Spleen (tissue), 11 donors: ENCODE results near the gene ACVRL1. TPM values are rescaled to one million over a fixed set of nuclear protein-coding genes. Genes with fewer than 3 reads are reported as not detected.

Source experiments
- DNase-seq: peaks from one replicate; pipeline ENCODE4 v3.0.0-alpha.2; 2020
- H3K27ac ChIP-seq, 8 donors: fragments of 200-600 bp; sonication (generic) in 7 of 8; 1 replicate in 4 of 8; 2 replicates in 4 of 8; pipeline versions ENCODE4 v1.5.0 to v1.8.0; 2016 to 2021; ENCODE audit warnings: inconsistent platforms in 4 of 8, mild to moderate bottlenecking in 4 of 8, moderate library complexity in 1 of 8
- H3K27me3 ChIP-seq, 7 donors: fragments of 200-600 bp; sonication (generic) in 6 of 7; replicated peaks in 1 of 7; 1 replicate in 4 of 7; 2 replicates in 3 of 7; pipeline versions ENCODE4 v1.5.0 to v1.8.0; 2016 to 2021; ENCODE audit warnings: inconsistent platforms in 3 of 7, mild to moderate bottlenecking in 1 of 7
- H3K36me3 ChIP-seq, 6 donors: fragments of 200-600 bp; sonication (generic) in 5 of 6; 1 replicate in 4 of 6; 2 replicates in 2 of 6; pipeline versions ENCODE4 v1.5.0 to v1.8.0; 2016 to 2021; ENCODE audit warnings: inconsistent platforms in 2 of 6
- H3K4me1 ChIP-seq, 6 donors: fragments of 200-600 bp; sonication (generic) in 5 of 6; 1 replicate in 3 of 6; 2 replicates in 3 of 6; pipeline versions ENCODE4 v1.5.0 to v1.8.0; 2016 to 2021; ENCODE audit warnings: inconsistent platforms in 3 of 6
- H3K4me3 ChIP-seq, 8 donors: fragments of 200-600 bp; sonication (generic) in 7 of 8; 1 replicate in 4 of 8; 2 replicates in 4 of 8; pipeline versions ENCODE4 v1.5.0 to v1.8.0; 2016 to 2021; ENCODE audit warnings: inconsistent platforms in 4 of 8, mild to moderate bottlenecking in 4 of 8, moderate library complexity in 2 of 8
- H3K9me3 ChIP-seq, 8 donors: fragments of 200-600 bp; sonication (generic) in 7 of 8; 1 replicate in 4 of 8; 2 replicates in 4 of 8; pipeline versions ENCODE4 v1.5.0 to v1.8.0; 2016 to 2021; ENCODE audit warnings: inconsistent platforms in 4 of 8
- POLR2A ChIP-seq, 3 donors: fragments of 450-650 bp; IDR thresholded peaks; one replicate each; pipeline ENCODE4 v1.5.1; 2017; ENCODE audit warnings: antibody characterized with exemption in 3 of 3, mild to moderate bottlenecking in 1 of 3
- POLR2AphosphoS5 ChIP-seq, 3 donors: sonication (generic); formaldehyde crosslinking; IDR thresholded peaks; one replicate each; pipeline ENCODE4 v1.5.1; 2017; ENCODE audit warnings: antibody characterized with exemption in 3 of 3
- whole genome bisulfite sequencing, 5 donors: extraction: QIAGEN DNeasy Blood & Tissue Kit in 3 of 5; methylation state at CpG; one replicate each; pipeline versions ENCODE4 v1.1.5 to v1.1.7; 2013 to 2018; 5-methylcytosine and 5-hydroxymethylcytosine counted together
- intact Hi-C: fragments of 100-400 bp; cut with DNase I; formaldehyde crosslinking; loops from one replicate; pipeline ENCODE4 v1.15.0; 2023; ENCODE audit warnings: low total_unique reads
- polyA plus RNA-seq, 3 donors: library from polyadenylated mRNA; stranded (reverse); fragments of 200-250 nt; gene quantifications; one replicate each; pipeline ENCODE4 v1.2.1, GENCODE V29; 2013
- total RNA-seq, 7 donors: library from RNA; depleted of rRNA in 3 of 7; stranded (reverse); fragments of >200 nt in 3 of 7; fragmentation: NEBNext Ultra II Directional in 4 of 7; extraction: Animal tissue kit (Norgen Biotek cat#: 25700) in 4 of 7; gene quantifications; one replicate each; pipeline versions ENCODE4 v1.1.0 to v1.2.1, GENCODE V29; 2016 to 2021
- TF ChIP-seq, protein P1 (sequence below), 11 experiments: fragments of 200-600 bp in 7 of 11; fragments of 450-650 bp in 4 of 11; sonication (generic) in 4 of 11; IDR thresholded peaks in 8 of 11; conservative IDR thresholded peaks in 3 of 11; 1 replicate in 7 of 11; 2 replicates in 4 of 11; pipeline versions ENCODE4 v1.4.0 to v1.8.0; 2016 to 2021; ENCODE audit warnings: antibody characterized with exemption in 11 of 11, inconsistent platforms in 4 of 11, mild to moderate bottlenecking in 1 of 11
- donor health status: healthy with polysubstance abuse.
- donor health status: DM: no; HTN: no; CAD: no; lungs with moderate emphysema.
- donor health status: DM: no; HTN: no; CAD: no.
- donor health status: Bipolar disorder and iron deficiency.
- donor health status: healthy.
- donor health status: DM: no; HTN: no; CAD: no.
- donor health status: DM: yes; HTN: yes; CAD: no.

ACVRL1 gene
- total and polyA plus RNA-seq, 10 donors = 12.5 to 109 (median 89.1) TPM

DNA sequence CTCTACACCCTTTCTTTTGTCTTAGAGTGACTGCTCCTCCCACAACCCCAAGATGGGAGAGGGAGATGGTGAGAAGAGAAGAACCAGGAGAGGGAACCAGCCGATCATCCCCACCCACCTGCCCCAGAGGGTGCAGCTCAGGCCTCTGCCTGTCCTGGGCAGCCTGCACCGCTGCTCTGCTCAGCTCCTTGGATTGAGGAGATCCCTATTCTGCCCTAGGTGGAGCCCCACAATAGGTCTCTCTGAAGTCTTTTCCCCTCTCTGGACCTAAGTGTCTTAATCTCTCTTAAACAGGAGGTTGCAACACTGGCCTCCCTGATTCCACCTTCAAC is 17.2 kb upstream of the ACVRL1 start:
- DNase-seq = no peak
- no peaks in the 10 kb centered on the region for H3K27me3 ChIP-seq
- H3K4me3 ChIP-seq = no peak overlapping the region
- H3K27ac ChIP-seq = no peak overlapping the region
- peaks cover 0 to under 1% (median 0%) of the 10 kb centered on the region in 8 donors for H3K9me3 ChIP-seq
- 80 to 93% (median 83%) methylated on average over 2 of the region's 2 CpGs for WGBS, 5 donors
- peaks cover 3 to 42% (median 29%) of the 10 kb centered on the region in 6 donors for H3K4me1 ChIP-seq
- no peaks in the 10 kb centered on the region for H3K36me3 ChIP-seq
- intact Hi-C loops = no loop called here
- TF ChIP-seq POLR2AphosphoS5 (IDR thresholded peaks at IDR 0.05) (no peak), POLR2A (IDR thresholded peaks at IDR 0.05) (no peak)
- TF ChIP-seq, protein P1, sequence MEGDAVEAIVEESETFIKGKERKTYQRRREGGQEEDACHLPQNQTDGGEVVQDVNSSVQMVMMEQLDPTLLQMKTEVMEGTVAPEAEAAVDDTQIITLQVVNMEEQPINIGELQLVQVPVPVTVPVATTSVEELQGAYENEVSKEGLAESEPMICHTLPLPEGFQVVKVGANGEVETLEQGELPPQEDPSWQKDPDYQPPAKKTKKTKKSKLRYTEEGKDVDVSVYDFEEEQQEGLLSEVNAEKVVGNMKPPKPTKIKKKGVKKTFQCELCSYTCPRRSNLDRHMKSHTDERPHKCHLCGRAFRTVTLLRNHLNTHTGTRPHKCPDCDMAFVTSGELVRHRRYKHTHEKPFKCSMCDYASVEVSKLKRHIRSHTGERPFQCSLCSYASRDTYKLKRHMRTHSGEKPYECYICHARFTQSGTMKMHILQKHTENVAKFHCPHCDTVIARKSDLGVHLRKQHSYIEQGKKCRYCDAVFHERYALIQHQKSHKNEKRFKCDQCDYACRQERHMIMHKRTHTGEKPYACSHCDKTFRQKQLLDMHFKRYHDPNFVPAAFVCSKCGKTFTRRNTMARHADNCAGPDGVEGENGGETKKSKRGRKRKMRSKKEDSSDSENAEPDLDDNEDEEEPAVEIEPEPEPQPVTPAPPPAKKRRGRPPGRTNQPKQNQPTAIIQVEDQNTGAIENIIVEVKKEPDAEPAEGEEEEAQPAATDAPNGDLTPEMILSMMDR (IDR thresholded peaks at IDR 0.05 in 8 of 11, conservative IDR thresholded peaks at IDR 0.05 in 3 of 11) = no peak

DNA sequence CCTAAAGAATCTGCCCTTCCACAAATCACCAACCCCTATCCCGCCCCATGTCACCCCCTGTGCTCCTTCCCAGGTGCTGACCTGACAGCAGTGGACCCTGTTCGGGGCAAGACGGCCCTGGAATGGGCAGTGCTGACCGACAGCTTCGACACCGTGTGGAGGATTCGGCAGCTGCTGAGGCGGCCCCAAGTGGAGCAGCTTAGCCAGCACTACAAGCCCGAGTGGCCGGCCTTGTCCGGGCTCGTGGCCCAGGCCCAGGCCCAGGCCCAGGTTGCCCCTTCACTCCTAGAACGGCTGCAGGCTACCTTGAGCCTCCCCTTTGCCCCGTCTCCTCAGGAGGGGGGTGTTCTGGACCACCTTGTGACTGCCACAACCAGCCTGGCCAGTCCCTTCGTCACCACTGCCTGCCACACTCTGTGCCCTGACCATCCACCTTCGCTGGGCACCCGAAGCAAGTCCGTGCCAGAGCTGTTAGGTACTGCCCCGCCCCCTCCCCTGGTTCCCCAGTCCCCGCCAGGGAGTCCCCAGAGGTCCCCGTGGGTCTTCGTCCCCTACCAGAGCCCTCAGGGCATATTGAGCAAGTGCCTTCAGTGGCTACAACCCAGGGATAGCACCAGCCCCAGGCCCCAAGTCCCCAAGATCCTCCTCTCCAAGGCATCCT is 16.7 kb upstream of the ACVRL1 start:
- 84 to 92% (median 87%) methylated on average over 15 to 22 of the region's 22 CpGs for WGBS, 5 donors
- intact Hi-C loops = no loop called here

GRCh38 chr12:51891843-51892242 is 15.5 kb upstream of the ACVRL1 start:
- Histone ChIP-seq H3K4me1 (peaks cover 2 to 41% (median 18%) of the 10 kb centered on the region in 6 donors), H3K9me3 (no peaks in the 10 kb centered on the region), H3K36me3 (no peaks in the 10 kb centered on the region), H3K27me3 (peaks cover 0 to 3% (median 0%) of the 10 kb centered on the region in 7 donors), H3K4me3 (no peak overlapping the region), H3K27ac (no peak overlapping the region)
- intact Hi-C loops = no loop called here
- DNase-seq = no peak
- TF ChIP-seq, protein P1 (IDR thresholded peaks at IDR 0.05 in 8 of 11, conservative IDR thresholded peaks at IDR 0.05 in 3 of 11) = peak in 8 of 11 experiments; percentile 13 to 56 (median 38)
- TF ChIP-seq POLR2A (IDR thresholded peaks at IDR 0.05) (no peak), POLR2AphosphoS5 (IDR thresholded peaks at IDR 0.05) (no peak)

More for the DNA sequence above, 16.7 kb upstream of the ACVRL1 start:
- Histone ChIP-seq H3K27me3 (no peaks in the 10 kb centered on the region), H3K4me1 (peaks cover 3 to 42% (median 26%) of the 10 kb centered on the region in 6 donors), H3K36me3 (no peaks in the 10 kb centered on the region), H3K9me3 (no peaks in the 10 kb centered on the region), H3K27ac (no peak overlapping the region), H3K4me3 (no peak overlapping the region)
- DNase-seq = no peak
- TF ChIP-seq, protein P1 (IDR thresholded peaks at IDR 0.05 in 8 of 11, conservative IDR thresholded peaks at IDR 0.05 in 3 of 11) = no peak
- TF ChIP-seq POLR2A (IDR thresholded peaks at IDR 0.05) (no peak), POLR2AphosphoS5 (IDR thresholded peaks at IDR 0.05) (no peak)

DNA sequence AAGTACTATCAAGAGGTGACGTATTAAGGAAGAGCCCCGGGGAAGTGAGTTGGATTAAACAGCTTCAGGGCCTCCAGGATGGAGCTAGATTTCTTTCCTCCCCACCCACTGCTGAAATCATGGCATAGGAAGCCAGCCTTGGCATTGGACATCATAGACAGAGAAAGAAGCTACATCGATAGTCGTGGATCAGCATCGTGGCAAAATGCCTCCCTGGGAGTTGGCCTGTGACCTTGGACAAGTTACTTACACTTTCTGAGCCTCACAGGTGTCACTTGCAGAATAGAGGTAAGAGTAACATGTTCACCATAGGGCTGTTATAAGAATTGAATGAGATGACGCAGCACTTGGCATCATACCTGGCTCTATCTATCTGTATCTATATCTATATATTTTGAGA is 13.5 kb upstream of the ACVRL1 start:
- Histone ChIP-seq H3K36me3 (no peaks in the 10 kb centered on the region), H3K27ac (no peak overlapping the region), H3K9me3 (no peaks in the 10 kb centered on the region), H3K4me1 (peaks cover 0 to 43% (median 19%) of the 10 kb centered on the region in 6 donors), H3K27me3 (peaks cover 0 to 4% (median 0%) of the 10 kb centered on the region in 7 donors), H3K4me3 (no peak overlapping the region)
- intact Hi-C loops = no loop called here
- no peak for DNase-seq
- 74 to 88% (median 78%) methylated on average over 6 of the region's 6 CpGs for WGBS, 5 donors
- TF ChIP-seq POLR2AphosphoS5 (IDR thresholded peaks at IDR 0.05) (no peak), POLR2A (IDR thresholded peaks at IDR 0.05) (no peak)
- TF ChIP-seq, protein P1 (IDR thresholded peaks at IDR 0.05 in 8 of 11, conservative IDR thresholded peaks at IDR 0.05 in 3 of 11) = no peak
